IMR-90 (cell line): Measurements from ENCODE around the gene ATP11A.

ENCODE experiments used
- MAZ ChIP-seq: IDR thresholded peaks from 2 replicates; pipeline ENCODE4 v1.6.1; 2012; ENCODE audit warnings: low read depth, mild to moderate bottlenecking, low read length, improper control_type of control experiment, moderate library complexity, borderline replicate concordance
- MXI1 ChIP-seq: IDR thresholded peaks from 2 replicates; pipeline ENCODE4 v1.6.1; 2012; ENCODE audit warnings: low read depth, mild to moderate bottlenecking, low read length, moderate library complexity, borderline replicate concordance
- NFE2L2 ChIP-seq: fragments of 150-350 bp; IDR thresholded peaks from 2 replicates; pipeline ENCODE4 v1.6.1; 2016; ENCODE audit warnings: low read depth, mild to moderate bottlenecking, low read length
- POLR2A ChIP-seq: IDR thresholded peaks from 2 replicates; pipeline ENCODE4 v1.6.1; 2012; ENCODE audit warnings: mild to moderate bottlenecking, low read depth, low read length
- RAD21 ChIP-seq: IDR thresholded peaks from 2 replicates; pipeline ENCODE4 v1.6.1; 2012; ENCODE audit warnings: low read length, improper control_type of control experiment
- RFX5 ChIP-seq: IDR thresholded peaks from 2 replicates; pipeline ENCODE4 v1.8.0; 2012; ENCODE audit warnings: low read depth, mild to moderate bottlenecking, low read length, moderate library complexity
- TF ChIP-seq, protein P1 (sequence below): conservative IDR thresholded peaks from 2 replicates; pipeline ENCODE4 v1.5.1; 2012; ENCODE audit warnings: mild to moderate bottlenecking, low read depth, low read length, improper control_type of control experiment

DNA sequence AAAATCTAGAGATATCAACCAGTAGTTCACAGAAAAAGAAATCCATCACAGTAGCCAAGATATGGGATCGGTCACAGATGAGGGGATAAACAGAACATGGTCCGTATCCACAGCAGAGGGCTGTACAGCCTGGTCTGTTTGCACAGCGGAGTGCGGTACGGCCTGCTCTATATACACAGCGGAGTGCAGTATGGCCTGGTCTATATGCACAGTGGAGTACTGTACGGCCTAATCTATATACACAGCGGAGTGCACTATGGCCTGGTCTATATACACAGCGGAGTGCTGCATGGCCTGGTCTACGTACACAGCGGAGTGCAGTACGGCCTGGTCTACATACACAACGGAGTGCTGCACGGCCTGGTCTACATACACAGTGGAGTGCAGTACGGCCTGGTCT, 236.2 kb downstream of the ATP11A start:
- TF ChIP-seq, protein P1, sequence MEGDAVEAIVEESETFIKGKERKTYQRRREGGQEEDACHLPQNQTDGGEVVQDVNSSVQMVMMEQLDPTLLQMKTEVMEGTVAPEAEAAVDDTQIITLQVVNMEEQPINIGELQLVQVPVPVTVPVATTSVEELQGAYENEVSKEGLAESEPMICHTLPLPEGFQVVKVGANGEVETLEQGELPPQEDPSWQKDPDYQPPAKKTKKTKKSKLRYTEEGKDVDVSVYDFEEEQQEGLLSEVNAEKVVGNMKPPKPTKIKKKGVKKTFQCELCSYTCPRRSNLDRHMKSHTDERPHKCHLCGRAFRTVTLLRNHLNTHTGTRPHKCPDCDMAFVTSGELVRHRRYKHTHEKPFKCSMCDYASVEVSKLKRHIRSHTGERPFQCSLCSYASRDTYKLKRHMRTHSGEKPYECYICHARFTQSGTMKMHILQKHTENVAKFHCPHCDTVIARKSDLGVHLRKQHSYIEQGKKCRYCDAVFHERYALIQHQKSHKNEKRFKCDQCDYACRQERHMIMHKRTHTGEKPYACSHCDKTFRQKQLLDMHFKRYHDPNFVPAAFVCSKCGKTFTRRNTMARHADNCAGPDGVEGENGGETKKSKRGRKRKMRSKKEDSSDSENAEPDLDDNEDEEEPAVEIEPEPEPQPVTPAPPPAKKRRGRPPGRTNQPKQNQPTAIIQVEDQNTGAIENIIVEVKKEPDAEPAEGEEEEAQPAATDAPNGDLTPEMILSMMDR: no peak
- TF ChIP-seq RFX5 (no peak), NFE2L2 (no peak), POLR2A (no peak), RAD21 (no peak), MXI1 (no peak), MAZ (no peak)
